K562 (cell line): ENCODE data around the gene YIPF2. TPM values are rescaled to one million over a fixed set of nuclear protein-coding genes. Genes with fewer than 3 reads are reported as not detected.
A peak's percentile ranks its signal among the peaks of the same experiment; 100 is the strongest.

Experiments used
- DEAF1 ChIP-seq: fragments of 450-650 bp; formaldehyde crosslinking; IDR thresholded peaks from 2 replicates; pipeline ENCODE4 v1.4.0; 2020; ENCODE audit warnings: mild to moderate bottlenecking, moderate library complexity
- EP300 ChIP-seq: IDR thresholded peaks from 2 replicates; pipeline ENCODE4 v1.6.1; 2012; ENCODE audit warnings: low read length, improper control_type of control experiment
- HMGN3 ChIP-seq: IDR thresholded peaks from 2 replicates; pipeline ENCODE4 v1.6.1; 2011; ENCODE audit warnings: borderline replicate concordance, low read depth, mild to moderate bottlenecking, mixed read lengths, low read length; ENCODE audit not compliant: insufficient read length; ENCODE audit errors: extremely low read depth
- L3MBTL2 ChIP-seq: fragments of 450-650 bp; IDR thresholded peaks from 2 replicates; pipeline ENCODE4 v1.6.1; 2016; ENCODE audit warnings: mild to moderate bottlenecking, moderate library complexity
- PURB ChIP-seq: sonication (generic); formaldehyde crosslinking; IDR thresholded peaks from 2 replicates; pipeline ENCODE4 v1.9.0; 2021; ENCODE audit warnings: low read depth, mild to moderate bottlenecking, missing genetic modification reagents
- RBBP5 ChIP-seq: fragments of 200-600 bp; sonication (generic); IDR thresholded peaks from 2 replicates; pipeline ENCODE4 v1.6.1; 2012; ENCODE audit warnings: borderline replicate concordance, mild to moderate bottlenecking, low read length, control low read depth, inconsistent platforms; ENCODE audit not compliant: insufficient read depth, poor library complexity, severe bottlenecking
- RBM15 ChIP-seq: fragments of 200-400 bp; formaldehyde crosslinking; IDR thresholded peaks from 2 replicates; pipeline ENCODE4 v1.6.1; 2018; ENCODE audit warnings: mild to moderate bottlenecking, low read length, moderate library complexity; ENCODE audit not compliant: insufficient read depth
- RBM34 ChIP-seq: fragments of 200-400 bp; formaldehyde crosslinking; IDR thresholded peaks from 2 replicates; pipeline ENCODE4 v1.6.1; 2018; ENCODE audit warnings: low read length, borderline replicate concordance; ENCODE audit not compliant: insufficient read depth
- TRIM24 ChIP-seq, 2 experiments: fragments of 450-650 bp; IDR thresholded peaks; 2 replicates each; pipeline ENCODE4 v1.6.1; 2016
- ZBTB17 ChIP-seq: fragments of 450-650 bp; formaldehyde crosslinking; IDR thresholded peaks from 2 replicates; pipeline ENCODE4 v1.4.0; 2020; ENCODE audit warnings: mild to moderate bottlenecking
- ZBTB26 ChIP-seq: fragments of 450-650 bp; formaldehyde crosslinking; IDR thresholded peaks from 2 replicates; pipeline ENCODE4 v1.4.0; 2022; ENCODE audit warnings: missing genetic modification characterization
- ZNF184 ChIP-seq: sonication (generic); formaldehyde crosslinking; IDR thresholded peaks from 2 replicates; pipeline ENCODE4 v1.5.0; 2020; ENCODE audit warnings: missing genetic modification reagents
- polyA plus RNA-seq, 8 experiments: library from polyadenylated mRNA; depleted of rRNA in 4 of 8; stranded (reverse) in 5 of 8; unstranded in 3 of 8; fragments of >200 nt; fragmentation: Nextera tagmentation in 2 of 8; fragmentation: Illumina TruSeq in 1 of 8; extraction: Ambion mirVana in 2 of 8; extraction: Trizol in 1 of 8; gene quantifications; 2 replicates each; pipeline versions ENCODE4 v1.2.1 to v1.2.3, GENCODE V29; 2011 to 2014; ENCODE audit warnings: inconsistent platforms in 1 of 8, missing spikeins in 1 of 8
- total RNA-seq, 7 experiments: library from RNA; depleted of rRNA in 6 of 7; stranded (reverse); fragments of >200 nt in 6 of 7; fragmentation: Illumina TruSeq in 2 of 7; extraction: Trizol in 2 of 7; gene quantifications; 2 replicates each; pipeline versions ENCODE4 v1.2.1 to v1.2.3, GENCODE V29; 2011 to 2021; ENCODE audit warnings: low replicate concordance in 1 of 7
- TF ChIP-seq, protein P1 (sequence below), 2 experiments: IDR thresholded peaks; 2 replicates each; pipeline ENCODE4 v1.6.1; 2011; ENCODE audit warnings: borderline replicate concordance in 1 of 2, control low read depth in 1 of 2, low read depth in 1 of 2, low read length in 1 of 2, mild to moderate bottlenecking in 1 of 2, mixed read lengths in 1 of 2, moderate library complexity in 1 of 2; ENCODE audit not compliant: insufficient read depth in 1 of 2, insufficient read length in 1 of 2, poor library complexity in 1 of 2, severe bottlenecking in 1 of 2; ENCODE audit errors: extremely low read depth in 1 of 2
- TF ChIP-seq, protein P2 (sequence below), 2 experiments: IDR thresholded peaks; 2 replicates each; pipeline ENCODE4 v1.6.1; 2012; ENCODE audit warnings: improper control_type of control experiment in 2 of 2, low read depth in 2 of 2, low read length in 2 of 2, borderline replicate concordance in 1 of 2

YIPF2 gene
- total and polyA plus RNA-seq, 9 of the 15 experiments (the other 6 are each of a cell fraction or from before 2014, with no cell fraction given) = 1.3 to 65.2 (median 31.6) TPM

DNA sequence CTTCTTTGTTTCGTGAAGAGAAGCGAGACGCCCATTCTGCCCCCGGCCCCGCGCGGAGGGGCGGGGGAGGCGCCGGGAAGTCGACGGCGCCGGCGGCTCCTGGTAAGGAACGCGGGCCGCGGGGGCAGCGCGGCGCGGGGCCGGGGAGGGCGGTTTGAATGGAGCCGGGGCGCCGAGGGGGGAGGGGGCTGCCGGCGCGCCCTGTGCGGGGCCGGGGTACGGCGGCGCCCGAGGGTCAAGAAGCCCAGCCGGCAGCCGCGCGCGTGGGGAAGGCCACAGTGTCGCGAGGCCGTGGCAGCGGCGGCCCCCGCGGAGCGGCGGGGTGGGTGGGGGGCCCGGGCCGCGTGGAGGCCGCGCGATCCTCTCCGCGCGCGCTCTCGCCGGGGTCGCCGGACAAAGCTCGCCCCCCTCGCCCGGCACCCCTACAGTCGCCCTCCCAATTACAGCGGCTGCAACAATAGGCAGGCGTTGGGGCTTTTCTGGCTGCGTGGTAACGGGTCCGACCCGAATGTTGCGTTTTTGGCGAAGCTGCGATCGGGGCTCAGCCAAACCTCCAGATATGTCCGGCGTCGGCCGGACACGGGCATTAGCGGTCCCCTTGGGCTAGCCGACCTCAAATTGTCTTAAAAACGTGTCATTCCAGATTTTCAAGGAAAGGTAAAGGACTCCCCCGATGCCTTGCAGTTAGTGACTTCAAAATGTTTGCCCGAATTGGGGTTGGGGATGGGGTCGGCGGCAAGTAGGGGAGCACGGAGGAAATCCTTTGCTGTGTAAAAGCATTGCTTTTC is 32.8 kb upstream of the YIPF2 start (continued):
- TF ChIP-seq RBBP5 (peak; percentile 86), RBM15 (no peak), ZBTB26 (CRISPR knock-in tag) (no peak), ZNF184 (no peak), ZBTB17 (CRISPR knock-in tag) (no peak), DEAF1 (CRISPR knock-in tag) (no peak), EP300 (no peak), PURB (CRISPR knock-in tag) (no peak), HMGN3 (peak; percentile 1), RBM34 (no peak), L3MBTL2 (0 out of 2 replicates have a peak, but pooled peaks have one; percentile 20), TRIM24 (IDR thresholded peaks at IDR 0.05) (no peak)
- TF ChIP-seq, protein P1, sequence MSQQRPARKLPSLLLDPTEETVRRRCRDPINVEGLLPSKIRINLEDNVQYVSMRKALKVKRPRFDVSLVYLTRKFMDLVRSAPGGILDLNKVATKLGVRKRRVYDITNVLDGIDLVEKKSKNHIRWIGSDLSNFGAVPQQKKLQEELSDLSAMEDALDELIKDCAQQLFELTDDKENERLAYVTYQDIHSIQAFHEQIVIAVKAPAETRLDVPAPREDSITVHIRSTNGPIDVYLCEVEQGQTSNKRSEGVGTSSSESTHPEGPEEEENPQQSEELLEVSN (IDR thresholded peaks at IDR 0.05; ENCODE audit: borderline replicate concordance in 1 of 2, extremely low read depth in 1 of 2, insufficient read depth in 1 of 2, insufficient read length in 1 of 2, low read depth in 1 of 2, low read length in 1 of 2, poor library complexity in 1 of 2, severe bottlenecking in 1 of 2) = no peak
- TF ChIP-seq, protein P2, sequence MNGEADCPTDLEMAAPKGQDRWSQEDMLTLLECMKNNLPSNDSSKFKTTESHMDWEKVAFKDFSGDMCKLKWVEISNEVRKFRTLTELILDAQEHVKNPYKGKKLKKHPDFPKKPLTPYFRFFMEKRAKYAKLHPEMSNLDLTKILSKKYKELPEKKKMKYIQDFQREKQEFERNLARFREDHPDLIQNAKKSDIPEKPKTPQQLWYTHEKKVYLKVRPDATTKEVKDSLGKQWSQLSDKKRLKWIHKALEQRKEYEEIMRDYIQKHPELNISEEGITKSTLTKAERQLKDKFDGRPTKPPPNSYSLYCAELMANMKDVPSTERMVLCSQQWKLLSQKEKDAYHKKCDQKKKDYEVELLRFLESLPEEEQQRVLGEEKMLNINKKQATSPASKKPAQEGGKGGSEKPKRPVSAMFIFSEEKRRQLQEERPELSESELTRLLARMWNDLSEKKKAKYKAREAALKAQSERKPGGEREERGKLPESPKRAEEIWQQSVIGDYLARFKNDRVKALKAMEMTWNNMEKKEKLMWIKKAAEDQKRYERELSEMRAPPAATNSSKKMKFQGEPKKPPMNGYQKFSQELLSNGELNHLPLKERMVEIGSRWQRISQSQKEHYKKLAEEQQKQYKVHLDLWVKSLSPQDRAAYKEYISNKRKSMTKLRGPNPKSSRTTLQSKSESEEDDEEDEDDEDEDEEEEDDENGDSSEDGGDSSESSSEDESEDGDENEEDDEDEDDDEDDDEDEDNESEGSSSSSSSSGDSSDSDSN (IDR thresholded peaks at IDR 0.05; ENCODE audit: borderline replicate concordance in 1 of 2, low read depth in 2 of 2, low read length in 2 of 2) = peak; percentile 20 to 33; a peak in 1 of 4 replicates
